ENCODE data around the gene PIK3R4. TPM values are rescaled to one million over a fixed set of nuclear protein-coding genes. Genes with fewer than 3 reads are reported as not detected.

The PIK3R4 gene
- total RNA-seq, 2 donors from 2014 or later, result 14.6 to 15.0 TPM

DNA sequence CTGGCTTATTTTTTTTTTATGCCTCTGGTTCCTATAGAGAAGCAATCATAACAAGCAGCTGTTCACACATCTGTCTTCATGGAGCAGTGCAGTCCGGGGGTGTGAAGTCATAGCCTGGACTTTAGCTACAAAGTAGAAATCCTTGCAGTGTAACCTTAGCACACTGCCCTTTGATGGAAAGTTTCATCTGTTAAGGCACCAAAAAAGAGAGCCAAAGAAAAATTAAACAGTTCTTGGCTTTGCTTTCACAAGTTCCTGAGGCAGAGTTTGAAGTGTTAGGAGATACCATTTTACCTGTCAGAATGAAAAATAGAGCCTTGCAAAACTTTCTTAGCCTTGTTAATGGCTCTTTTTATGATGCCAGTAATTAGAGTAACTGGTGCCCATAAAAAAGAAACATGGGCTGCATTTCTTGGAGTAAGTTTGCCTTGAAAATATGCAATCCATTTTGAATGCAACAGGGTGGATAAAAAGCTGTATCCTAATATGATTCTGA lies 84.1 kb downstream of the PIK3R4 start:
- no peak for DNase-seq
- Mint-ChIP-seq H3K27me3 (no peaks in the 10 kb centered on the region), H3K36me3 (ENCODE audit: low read depth) (no peaks in the 10 kb centered on the region), H3K4me3 (no peak overlapping the region), H3K4me1 (no peaks in the 10 kb centered on the region), H3K27ac (no peak overlapping the region)
- H3K9me3 ChIP-seq (ENCODE audit: control insufficient read depth, low read length, poor library complexity, severe bottlenecking), result no peaks in the 10 kb centered on the region
- no peak for ATAC-seq

DNA sequence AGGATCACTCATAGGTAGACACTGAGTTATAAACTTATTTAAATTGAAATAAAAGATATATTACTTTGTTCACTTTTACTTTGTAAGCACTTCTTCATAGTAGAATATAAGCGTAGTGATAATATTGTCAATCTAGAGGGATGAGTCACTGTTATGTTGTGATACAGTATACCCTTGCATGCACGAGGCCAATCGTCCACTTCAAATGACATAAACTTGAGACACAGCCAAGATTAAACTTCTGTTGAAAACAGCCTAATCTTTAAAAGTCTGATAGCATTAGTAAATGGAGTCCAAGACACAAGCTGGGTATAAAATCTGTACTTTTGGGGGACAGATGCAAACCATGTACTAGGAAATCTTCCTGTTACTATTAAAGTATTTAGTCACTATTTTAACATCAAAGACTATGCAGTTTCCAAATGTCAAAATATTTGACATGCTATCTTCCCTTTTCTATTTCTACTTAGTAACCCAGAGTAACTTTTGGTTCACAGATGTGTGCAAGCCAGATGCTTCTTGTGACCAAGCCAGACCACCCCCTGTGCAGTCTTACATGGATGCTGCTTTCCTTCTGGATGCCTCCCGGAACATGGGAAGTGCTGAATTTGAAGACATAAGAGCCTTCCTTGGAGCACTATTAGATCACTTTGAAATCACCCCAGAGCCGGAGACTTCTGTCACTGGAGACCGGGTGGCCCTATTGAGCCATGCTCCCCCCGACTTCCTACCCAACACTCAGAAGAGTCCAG lies 85.3 kb downstream of the PIK3R4 start:
- DNase-seq (no peak), ATAC-seq (no peak)
- H3K27ac Mint-ChIP-seq, result no peak overlapping the region
- H3K4me3 Mint-ChIP-seq, result no peak overlapping the region
- H3K4me1 Mint-ChIP-seq, result no peaks in the 10 kb centered on the region
- no peaks in the 10 kb centered on the region for H3K36me3 Mint-ChIP-seq (ENCODE audit: low read depth)
- H3K27me3 Mint-ChIP-seq, result no peaks in the 10 kb centered on the region
- no peaks in the 10 kb centered on the region for H3K9me3 ChIP-seq (ENCODE audit: control insufficient read depth, low read length, poor library complexity, severe bottlenecking)

DNA sequence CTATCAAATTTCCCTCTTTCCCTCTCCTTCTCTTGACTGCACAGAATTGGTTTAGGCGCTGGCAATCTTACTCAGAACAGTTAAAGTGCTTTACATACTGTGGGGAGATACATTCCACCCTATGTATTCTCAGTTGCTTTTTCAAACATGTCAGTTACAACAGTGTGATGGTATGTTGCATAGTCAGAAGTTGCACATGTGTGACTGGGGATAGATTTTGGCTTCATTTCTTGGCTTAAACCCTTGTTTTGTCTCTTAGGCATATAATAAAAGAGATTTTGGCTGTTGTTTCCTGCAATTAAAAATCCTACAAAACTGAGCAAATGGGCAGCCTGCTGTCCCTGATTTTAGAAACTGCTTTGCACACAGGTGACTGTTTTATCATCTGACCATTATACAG lies 86.7 kb downstream of the PIK3R4 start:
- H3K9me3 ChIP-seq (ENCODE audit: control insufficient read depth, low read length, poor library complexity, severe bottlenecking), result no peaks in the 10 kb centered on the region
- Mint-ChIP-seq H3K4me3 (no peak overlapping the region), H3K36me3 (ENCODE audit: low read depth) (no peaks in the 10 kb centered on the region), H3K4me1 (no peaks in the 10 kb centered on the region), H3K27ac (no peak overlapping the region), H3K27me3 (no peaks in the 10 kb centered on the region)
- DNase-seq (no peak), ATAC-seq (no peak)

DNA sequence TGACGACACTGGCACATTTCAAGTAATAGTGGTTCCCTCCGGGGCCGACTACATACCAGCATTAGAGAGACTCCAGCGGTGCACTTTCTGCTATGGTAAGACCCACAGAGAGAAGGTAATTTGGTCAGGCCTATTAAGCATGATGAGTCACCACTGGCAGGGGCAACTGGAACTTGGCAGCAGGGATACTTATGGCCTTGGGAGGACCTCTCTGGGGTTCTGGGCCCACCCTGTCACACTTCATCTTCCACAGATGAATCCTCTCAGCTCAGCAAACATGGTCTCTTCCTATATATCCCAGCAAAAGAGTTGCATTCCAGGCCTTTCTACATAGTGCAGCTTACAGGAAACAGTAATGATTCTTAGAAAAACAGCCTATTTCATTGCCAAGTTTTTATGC lies 88.0 kb downstream of the PIK3R4 start:
- DNase-seq, result no peak
- ATAC-seq, result no peak
- Mint-ChIP-seq H3K4me1 (no peaks in the 10 kb centered on the region), H3K36me3 (ENCODE audit: low read depth) (no peaks in the 10 kb centered on the region), H3K27ac (no peak overlapping the region), H3K27me3 (no peaks in the 10 kb centered on the region), H3K4me3 (no peak overlapping the region)
- no peaks in the 10 kb centered on the region for H3K9me3 ChIP-seq (ENCODE audit: control insufficient read depth, low read length, poor library complexity, severe bottlenecking)

DNA sequence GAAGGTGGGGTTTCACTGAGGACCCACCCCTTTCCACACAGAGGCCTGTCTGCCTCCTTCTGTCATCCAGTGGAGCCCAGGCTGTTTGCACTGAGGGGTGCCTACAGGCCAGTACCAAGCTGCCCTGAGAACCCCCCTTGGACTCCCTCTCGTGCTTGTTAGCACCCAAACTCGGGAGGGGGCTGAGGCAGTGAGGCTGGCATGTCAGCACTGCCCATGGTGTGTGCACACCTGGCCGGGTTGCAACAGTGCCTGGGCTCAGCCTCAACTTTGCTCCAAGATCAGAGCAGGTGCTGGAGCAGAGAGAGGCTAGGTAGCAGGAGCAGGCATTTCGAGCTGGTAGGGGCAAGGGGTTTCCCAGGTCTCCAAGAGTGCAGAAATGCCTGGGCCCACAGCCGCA lies 90.0 kb downstream of the PIK3R4 start:
- H3K9me3 ChIP-seq (ENCODE audit: control insufficient read depth, low read length, poor library complexity, severe bottlenecking), result no peaks in the 10 kb centered on the region
- no peak for ATAC-seq
- Mint-ChIP-seq H3K4me1 (no peaks in the 10 kb centered on the region), H3K36me3 (ENCODE audit: low read depth) (no peaks in the 10 kb centered on the region), H3K4me3 (no peak overlapping the region), H3K27me3 (no peaks in the 10 kb centered on the region), H3K27ac (no peak overlapping the region)
- no peak for DNase-seq

DNA sequence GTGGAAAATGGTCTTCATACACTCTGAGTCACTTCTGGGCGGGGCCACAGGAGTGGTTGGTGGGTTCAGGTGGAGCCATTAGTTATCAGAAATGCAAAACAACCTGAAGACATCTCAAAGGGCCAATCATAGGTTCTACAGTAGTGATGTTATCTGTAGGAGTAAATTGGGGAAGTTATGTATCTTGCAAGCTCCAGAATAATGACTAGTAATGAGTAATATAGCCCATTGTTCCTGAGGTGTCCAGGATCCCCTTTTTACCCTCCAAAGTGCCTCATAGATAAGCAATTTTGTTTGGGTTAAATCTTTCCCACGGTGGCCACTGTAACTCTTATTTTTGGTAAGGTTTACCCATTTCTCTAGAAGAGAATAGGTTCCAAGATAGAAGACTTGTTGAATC lies 91.7 kb downstream of the PIK3R4 start:
- no peaks in the 10 kb centered on the region for H3K36me3 Mint-ChIP-seq (ENCODE audit: low read depth)
- DNase-seq, result no peak
- H3K27me3 Mint-ChIP-seq, result no peaks in the 10 kb centered on the region
- ATAC-seq, result no peak
- no peak overlapping the region for H3K27ac Mint-ChIP-seq
- H3K9me3 ChIP-seq (ENCODE audit: control insufficient read depth, low read length, poor library complexity, severe bottlenecking), result no peaks in the 10 kb centered on the region
- no peak overlapping the region for H3K4me3 Mint-ChIP-seq
- H3K4me1 Mint-ChIP-seq, result no peaks in the 10 kb centered on the region

DNA sequence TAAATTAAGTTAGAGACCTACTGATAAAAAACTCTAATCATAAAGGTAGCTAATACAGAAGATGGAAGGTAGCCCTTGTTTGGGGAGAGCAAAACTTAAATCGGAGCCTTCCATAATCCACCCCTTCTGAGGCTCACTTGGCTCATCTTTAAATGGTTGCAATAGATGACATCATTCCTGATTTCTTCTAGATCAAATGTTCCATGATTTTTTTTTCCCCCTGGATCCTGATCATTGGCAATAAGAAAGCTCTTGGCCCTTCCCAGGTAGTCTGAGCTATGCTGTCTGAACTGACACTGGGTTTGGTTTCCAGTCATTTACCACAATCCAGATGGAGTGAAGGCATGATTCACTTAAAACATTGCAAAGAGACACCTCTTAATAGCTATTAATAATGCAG lies 92.5 kb downstream of the PIK3R4 start:
- no peaks in the 10 kb centered on the region for H3K9me3 ChIP-seq (ENCODE audit: control insufficient read depth, low read length, poor library complexity, severe bottlenecking)
- Mint-ChIP-seq H3K27ac (no peak overlapping the region), H3K36me3 (ENCODE audit: low read depth) (no peaks in the 10 kb centered on the region), H3K4me3 (no peak overlapping the region), H3K4me1 (no peaks in the 10 kb centered on the region), H3K27me3 (no peaks in the 10 kb centered on the region)
- DNase-seq (no peak), ATAC-seq (no peak)

DNA sequence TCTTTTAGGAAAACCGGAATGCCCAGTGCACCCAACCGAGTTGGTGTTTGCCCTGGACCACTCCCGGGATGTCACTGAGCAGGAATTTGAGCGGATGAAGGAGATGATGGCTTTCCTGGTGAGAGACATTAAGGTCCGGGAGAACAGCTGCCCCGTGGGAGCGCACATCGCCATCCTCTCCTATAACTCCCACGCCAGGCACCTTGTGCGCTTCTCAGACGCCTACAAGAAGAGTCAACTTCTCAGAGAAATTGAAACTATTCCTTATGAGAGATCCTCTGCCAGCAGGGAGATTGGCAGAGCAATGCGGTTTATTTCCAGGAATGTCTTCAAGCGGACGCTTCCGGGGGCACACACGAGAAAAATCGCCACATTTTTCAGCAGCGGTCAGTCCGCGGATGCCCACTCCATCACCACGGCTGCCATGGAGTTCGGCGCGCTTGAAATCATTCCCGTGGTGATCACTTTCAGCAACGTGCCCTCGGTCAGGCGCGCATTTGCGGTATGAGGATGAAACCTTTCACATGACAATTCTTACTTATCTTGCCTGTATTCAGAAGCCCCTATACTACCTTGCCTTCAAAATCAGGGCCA lies 97.5 kb downstream of the PIK3R4 start:
- Mint-ChIP-seq H3K27ac (no peak overlapping the region), H3K4me3 (no peak overlapping the region), H3K4me1 (no peaks in the 10 kb centered on the region), H3K27me3 (no peaks in the 10 kb centered on the region), H3K36me3 (ENCODE audit: low read depth) (no peaks in the 10 kb centered on the region)
- no peak for DNase-seq
- H3K9me3 ChIP-seq (ENCODE audit: control insufficient read depth, low read length, poor library complexity, severe bottlenecking), result no peaks in the 10 kb centered on the region
- no peak for ATAC-seq

DNA sequence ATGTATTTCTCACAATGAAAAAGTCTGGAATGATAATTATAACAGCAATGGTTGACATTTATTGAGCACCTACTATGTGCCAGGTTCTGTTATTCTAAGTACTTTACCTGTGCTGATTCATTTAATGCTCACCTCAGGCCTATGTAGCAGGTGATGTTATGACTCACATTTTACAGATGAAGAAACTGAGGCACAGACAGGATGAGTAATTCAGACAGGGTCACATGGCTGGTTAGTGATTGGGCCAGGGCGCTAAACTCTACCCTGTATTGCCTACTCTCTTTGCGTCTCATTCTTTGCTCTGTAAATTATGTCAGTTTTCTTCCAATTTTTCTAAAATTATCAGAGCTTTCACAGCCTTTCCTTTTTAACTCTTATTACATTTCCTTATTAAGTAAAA lies 98.3 kb downstream of the PIK3R4 start:
- DNase-seq (no peak), ATAC-seq (no peak)
- no peak overlapping the region for H3K27ac Mint-ChIP-seq
- H3K4me3 Mint-ChIP-seq, result no peak overlapping the region
- H3K9me3 ChIP-seq (ENCODE audit: control insufficient read depth, low read length, poor library complexity, severe bottlenecking), result no peaks in the 10 kb centered on the region
- H3K27me3 Mint-ChIP-seq, result peaks cover 6% of the 10 kb centered on the region
- no peaks in the 10 kb centered on the region for H3K4me1 Mint-ChIP-seq
- H3K36me3 Mint-ChIP-seq (ENCODE audit: low read depth), result no peaks in the 10 kb centered on the region

DNA sequence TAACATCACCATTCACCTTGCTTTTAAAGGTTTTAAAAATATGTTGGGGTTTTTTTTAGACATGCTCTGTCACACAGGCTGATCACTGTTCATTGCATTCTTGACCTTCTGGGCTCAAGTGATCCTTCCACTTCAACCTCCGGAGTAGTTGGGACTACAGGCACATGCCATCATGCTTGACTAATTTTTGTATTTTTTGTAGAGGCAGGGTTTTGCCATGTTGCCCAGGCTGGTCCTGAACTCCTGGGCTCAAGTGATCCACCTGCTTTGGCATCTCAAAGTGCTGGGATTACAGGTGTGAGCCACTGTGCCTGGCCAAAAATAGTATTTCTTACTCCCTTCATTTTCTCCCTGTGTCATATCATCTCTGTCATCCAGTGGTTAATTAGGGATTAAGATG lies 101.4 kb downstream of the PIK3R4 start:
- Mint-ChIP-seq H3K4me1 (no peaks in the 10 kb centered on the region), H3K27me3 (peaks cover 19% of the 10 kb centered on the region), H3K27ac (no peak overlapping the region), H3K36me3 (ENCODE audit: low read depth) (no peaks in the 10 kb centered on the region), H3K4me3 (no peak overlapping the region)
- ATAC-seq, result no peak
- DNase-seq, result no peak
- H3K9me3 ChIP-seq (ENCODE audit: control insufficient read depth, low read length, poor library complexity, severe bottlenecking), result no peaks in the 10 kb centered on the region

DNA sequence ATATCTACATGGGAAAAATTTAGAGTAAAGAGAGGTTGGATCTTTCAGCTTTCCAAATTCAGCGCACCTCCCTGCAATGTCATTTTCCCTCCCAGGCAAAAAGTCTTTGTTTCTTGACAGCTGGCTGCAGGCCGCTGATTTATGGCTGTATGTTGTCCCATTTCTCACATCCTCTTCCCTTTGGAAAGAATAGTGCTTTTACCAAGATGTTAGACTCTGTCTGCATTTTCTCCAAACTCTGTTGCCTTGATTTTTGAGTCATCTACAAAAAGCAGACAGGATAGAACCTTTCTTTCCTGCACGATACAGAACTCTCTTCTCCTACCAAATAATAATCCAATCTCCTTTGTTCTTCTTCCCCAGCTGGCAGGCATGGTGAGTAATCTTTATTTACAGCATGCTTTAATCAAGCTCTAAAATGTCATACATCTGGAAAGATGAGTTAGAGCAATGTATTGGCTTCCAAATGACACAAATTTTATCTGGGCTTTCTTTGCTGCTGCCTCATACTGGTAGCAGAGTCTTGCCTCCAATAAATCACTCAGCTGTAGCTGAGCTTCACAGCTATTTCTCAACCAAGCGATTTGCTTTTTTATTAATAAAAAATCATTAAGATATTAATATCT lies 101.9 kb downstream of the PIK3R4 start:
- no peaks in the 10 kb centered on the region for H3K9me3 ChIP-seq (ENCODE audit: control insufficient read depth, low read length, poor library complexity, severe bottlenecking)
- H3K36me3 Mint-ChIP-seq (ENCODE audit: low read depth), result no peaks in the 10 kb centered on the region
- ATAC-seq (no peak), DNase-seq (no peak)
- no peaks in the 10 kb centered on the region for H3K4me1 Mint-ChIP-seq
- H3K27ac Mint-ChIP-seq, result no peak overlapping the region
- peaks cover 23% of the 10 kb centered on the region for H3K27me3 Mint-ChIP-seq
- H3K4me3 Mint-ChIP-seq, result no peak overlapping the region

DNA sequence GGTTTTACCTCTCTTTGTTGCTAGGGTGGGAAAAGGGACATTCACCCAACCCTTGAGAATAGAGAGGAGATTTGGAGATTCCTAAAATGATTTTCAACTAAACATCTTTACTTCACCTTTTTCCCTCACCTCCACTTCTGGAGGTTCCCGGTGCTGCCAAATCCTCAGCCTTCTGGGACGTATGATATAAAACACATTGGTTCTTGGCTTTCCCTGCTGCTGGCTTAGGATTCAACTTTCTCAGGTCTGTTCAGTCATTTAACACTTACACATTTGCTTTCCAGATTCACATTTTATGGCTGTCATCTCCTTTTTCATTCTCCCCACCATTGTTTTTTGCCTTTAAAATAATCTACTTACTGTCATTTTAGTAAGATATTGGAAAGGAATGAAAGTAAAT lies 106.6 kb downstream of the PIK3R4 start:
- no peak overlapping the region for H3K4me3 Mint-ChIP-seq
- H3K27me3 Mint-ChIP-seq, result peaks cover 23% of the 10 kb centered on the region
- ATAC-seq, result no peak
- no peak overlapping the region for H3K27ac Mint-ChIP-seq
- H3K9me3 ChIP-seq (ENCODE audit: control insufficient read depth, low read length, poor library complexity, severe bottlenecking), result no peaks in the 10 kb centered on the region
- H3K4me1 Mint-ChIP-seq, result no peaks in the 10 kb centered on the region
- H3K36me3 Mint-ChIP-seq (ENCODE audit: low read depth), result no peaks in the 10 kb centered on the region
- no peak for DNase-seq

DNA sequence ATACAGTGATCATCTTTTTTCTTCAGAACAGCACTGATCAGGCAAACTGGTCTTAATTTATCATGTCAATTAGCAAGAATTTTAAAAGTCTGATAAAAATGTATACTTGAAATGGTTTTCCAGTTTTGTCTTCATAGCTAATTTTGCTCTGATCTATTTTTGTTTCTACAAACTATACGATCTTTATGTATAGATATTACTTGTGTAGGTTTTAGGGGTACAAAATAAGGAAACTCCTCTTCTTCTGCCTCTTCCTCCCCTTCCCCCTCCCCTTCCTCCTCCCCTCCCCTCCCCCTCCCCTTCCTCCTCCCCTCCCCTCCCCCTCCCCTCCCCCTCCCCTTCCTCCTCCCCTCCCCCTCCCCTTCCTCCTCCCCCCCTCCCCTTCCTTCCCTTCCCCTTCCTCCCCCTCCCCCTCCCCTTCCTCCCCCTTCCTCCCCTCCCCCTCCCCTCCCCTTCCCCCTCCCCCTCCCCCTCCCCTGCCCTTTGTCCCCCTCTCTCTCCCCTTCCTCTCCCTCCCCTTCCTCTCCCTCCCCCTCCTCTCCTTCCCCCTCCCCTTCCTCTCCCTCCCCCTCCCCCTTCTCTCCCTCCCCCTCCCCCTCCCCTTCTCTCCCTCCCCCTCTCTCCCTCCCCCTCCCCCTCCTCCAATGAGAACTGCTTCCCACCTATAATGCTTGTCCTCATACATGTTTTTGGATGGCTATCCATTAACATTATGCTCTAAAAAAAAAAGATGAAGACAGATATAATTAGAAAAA lies 110.0 kb downstream of the PIK3R4 start:
- Mint-ChIP-seq H3K36me3 (ENCODE audit: low read depth) (no peaks in the 10 kb centered on the region), H3K4me1 (no peaks in the 10 kb centered on the region), H3K4me3 (no peak overlapping the region), H3K27ac (no peak overlapping the region), H3K27me3 (peaks cover 6% of the 10 kb centered on the region)
- DNase-seq, result no peak
- no peaks in the 10 kb centered on the region for H3K9me3 ChIP-seq (ENCODE audit: control insufficient read depth, low read length, poor library complexity, severe bottlenecking)
- no peak for ATAC-seq
